Measurements from ENCODE around the gene CDK11A. TPM values are rescaled to one million over a fixed set of nuclear protein-coding genes. Genes with fewer than 3 reads are reported as not detected.
"Not testable (repeated sequence)": the region's sequence is repeated elsewhere in the genome, so short reads cannot be mapped to it uniquely, and the experiment has no call there.

The CDK11A gene
- polyA plus RNA-seq, 1 of the 3 experiments (the other 2 are of a cell fraction): 24.0 TPM

- Histone ChIP-seq H4K20me1 (ENCODE audit: insufficient read depth) (no peaks in the 10 kb centered on the region), H3K79me2 (ENCODE audit: insufficient read depth) (peaks cover 17% of the 10 kb centered on the region), H2AFZ (ENCODE audit: low read depth) (no peak overlapping the region), H3K4me3 (ENCODE audit: low read depth in 2 of 2, low read length in 1 of 2) (no peak overlapping the region), H3F3A (replicated peaks; ENCODE audit: insufficient read depth) (no peaks in the 10 kb centered on the region), H3K4me2 (no peak overlapping the region), H3K9me3 (no peaks in the 10 kb centered on the region), H3K27me3 (ENCODE audit: insufficient read depth) (no peaks in the 10 kb centered on the region), H3K36me3 (replicated peaks in 1 of 2; ENCODE audit: control insufficient read depth in 1 of 2, insufficient read depth in 2 of 2, low read length in 1 of 2) (peaks cover 26% of the 10 kb centered on the region in 2 experiments), H3K9me2 (no peaks in the 10 kb centered on the region), H3K27ac (ENCODE audit: low read depth in 2 of 2, low read length in 1 of 2) (no peak overlapping the region), H3K9ac (no peak overlapping the region), H3K4me1 (ENCODE audit: control insufficient read depth in 1 of 2, insufficient read depth in 2 of 2, low read depth in 1 of 2, low read length in 1 of 2) (no peaks in the 10 kb centered on the region)
- TF ChIP-seq, protein P1, sequence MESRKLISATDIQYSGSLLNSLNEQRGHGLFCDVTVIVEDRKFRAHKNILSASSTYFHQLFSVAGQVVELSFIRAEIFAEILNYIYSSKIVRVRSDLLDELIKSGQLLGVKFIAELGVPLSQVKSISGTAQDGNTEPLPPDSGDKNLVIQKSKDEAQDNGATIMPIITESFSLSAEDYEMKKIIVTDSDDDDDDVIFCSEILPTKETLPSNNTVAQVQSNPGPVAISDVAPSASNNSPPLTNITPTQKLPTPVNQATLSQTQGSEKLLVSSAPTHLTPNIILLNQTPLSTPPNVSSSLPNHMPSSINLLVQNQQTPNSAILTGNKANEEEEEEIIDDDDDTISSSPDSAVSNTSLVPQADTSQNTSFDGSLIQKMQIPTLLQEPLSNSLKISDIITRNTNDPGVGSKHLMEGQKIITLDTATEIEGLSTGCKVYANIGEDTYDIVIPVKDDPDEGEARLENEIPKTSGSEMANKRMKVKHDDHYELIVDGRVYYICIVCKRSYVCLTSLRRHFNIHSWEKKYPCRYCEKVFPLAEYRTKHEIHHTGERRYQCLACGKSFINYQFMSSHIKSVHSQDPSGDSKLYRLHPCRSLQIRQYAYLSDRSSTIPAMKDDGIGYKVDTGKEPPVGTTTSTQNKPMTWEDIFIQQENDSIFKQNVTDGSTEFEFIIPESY (IDR thresholded peaks at IDR 0.05; ENCODE audit: borderline replicate concordance, low read depth): no peak
- TF ChIP-seq MXI1 (IDR thresholded peaks at IDR 0.05; ENCODE audit: low read depth, low read length) (no peak), FOSL2 (IDR thresholded peaks at IDR 0.05; ENCODE audit: borderline replicate concordance, low read depth) (no peak), SIN3A (IDR thresholded peaks at IDR 0.05; ENCODE audit: borderline replicate concordance, low read depth, low read length) (no peak), JUND (IDR thresholded peaks at IDR 0.05) (no peak), PBX3 (IDR thresholded peaks at IDR 0.05) (no peak), USF2 (IDR thresholded peaks at IDR 0.05; ENCODE audit: borderline replicate concordance, low read depth, low read length) (no peak), POLR2AphosphoS5 (IDR thresholded peaks at IDR 0.05; ENCODE audit: low read depth, low read length) (no peak), MAX (IDR thresholded peaks at IDR 0.05; ENCODE audit: low read depth) (no peak), SMC3 (IDR thresholded peaks at IDR 0.05; ENCODE audit: low read depth, low read length) (no peak), RFX5 (IDR thresholded peaks at IDR 0.05; ENCODE audit: low read length) (no peak), TAF1 (IDR thresholded peaks at IDR 0.05; ENCODE audit: borderline replicate concordance, low read depth, low read length) (no peak), TCF12 (IDR thresholded peaks at IDR 0.05) (no peak), FOXJ3 (CRISPR knock-in tag; IDR thresholded peaks at IDR 0.05) (no peak), FOXM1 (IDR thresholded peaks at IDR 0.05; ENCODE audit: low read depth) (no peak), ELF1 (IDR thresholded peaks at IDR 0.05) (no peak), RAD21 (IDR thresholded peaks at IDR 0.05; ENCODE audit: low read length) (no peak), REST (IDR thresholded peaks at IDR 0.05; ENCODE audit: low read depth, low read length) (no peak), NRF1 (IDR thresholded peaks at IDR 0.05; ENCODE audit: low read depth, low read length) (no peak)
- TF ChIP-seq, protein P2, sequence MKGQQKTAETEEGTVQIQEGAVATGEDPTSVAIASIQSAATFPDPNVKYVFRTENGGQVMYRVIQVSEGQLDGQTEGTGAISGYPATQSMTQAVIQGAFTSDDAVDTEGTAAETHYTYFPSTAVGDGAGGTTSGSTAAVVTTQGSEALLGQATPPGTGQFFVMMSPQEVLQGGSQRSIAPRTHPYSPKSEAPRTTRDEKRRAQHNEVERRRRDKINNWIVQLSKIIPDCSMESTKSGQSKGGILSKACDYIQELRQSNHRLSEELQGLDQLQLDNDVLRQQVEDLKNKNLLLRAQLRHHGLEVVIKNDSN (IDR thresholded peaks at IDR 0.05; ENCODE audit: borderline replicate concordance, low read depth): no peak
- 87% methylated on average over 7 of the region's 7 CpGs for WGBS (ENCODE audit: low lambda C conversion rate)
- ChIA-PET CTCF (no interaction called here), POLR2A (no interaction called here)
- DNase-seq: no peak
These were observed 3.0 kb downstream of the CDK11A start for GRCh38 chr1:1721201-1721600.

DNA sequence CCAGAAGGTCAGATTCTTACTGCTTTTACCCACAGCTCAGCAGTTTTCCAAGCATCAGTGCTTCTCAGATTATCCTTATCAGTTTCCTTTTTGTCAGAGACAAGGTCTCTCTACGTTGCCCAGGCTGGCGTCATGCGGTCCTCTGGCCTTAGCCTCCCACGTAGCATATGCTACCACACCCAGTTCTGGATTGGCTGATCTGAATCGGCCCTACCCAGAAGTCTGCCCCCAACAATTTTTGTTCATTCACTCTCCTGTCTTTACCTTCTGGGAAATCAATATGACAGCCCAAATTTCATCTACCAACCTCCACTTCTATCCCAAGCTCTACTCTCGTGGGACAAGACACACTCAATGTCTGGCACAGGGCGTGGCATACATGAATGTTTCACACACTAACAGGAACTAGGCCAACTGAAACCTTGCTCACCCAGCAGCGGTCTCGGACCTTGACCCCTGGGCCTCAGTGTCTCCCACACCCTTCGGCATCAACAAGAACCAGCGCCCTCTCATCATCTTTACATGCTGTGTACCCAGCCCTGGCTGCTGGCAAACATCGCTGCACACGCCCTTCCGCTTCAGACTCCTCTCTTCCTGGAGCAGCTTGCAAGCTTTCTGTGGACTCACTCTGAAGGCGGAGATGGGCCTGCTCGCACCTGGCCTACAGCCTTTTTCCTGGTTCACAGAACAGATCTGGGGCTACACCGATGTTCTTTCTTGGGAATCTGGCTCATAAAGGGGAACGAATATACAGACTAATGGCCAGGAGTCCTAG, 8.9 kb downstream of the CDK11A start:
- H3K9me3 ChIP-seq, POLR2A ChIA-PET: not testable (repeated sequence)
- WGBS (ENCODE audit: low lambda C conversion rate): 95% methylated on average over 11 of the region's 18 CpGs

More for the DNA sequence above, 8.9 kb downstream of the CDK11A start:
- H3K36me3 ChIP-seq (replicated peaks in 1 of 2; ENCODE audit: control insufficient read depth in 1 of 2, insufficient read depth in 2 of 2, low read length in 1 of 2): peaks cover 14 to 27% of the 10 kb centered on the region in 2 experiments
- H2AFZ ChIP-seq (ENCODE audit: low read depth); DNase-seq; H3K9ac ChIP-seq; H3K4me1 ChIP-seq (ENCODE audit: control insufficient read depth in 1 of 2, insufficient read depth in 2 of 2, low read depth in 1 of 2, low read length in 1 of 2); H3K4me3 ChIP-seq (ENCODE audit: low read depth in 2 of 2, low read length in 1 of 2); H3K27ac ChIP-seq (ENCODE audit: low read depth in 2 of 2, low read length in 1 of 2); H3K79me2 ChIP-seq (ENCODE audit: insufficient read depth); CTCF ChIA-PET; H3F3A ChIP-seq (replicated peaks; ENCODE audit: insufficient read depth); H3K9me2 ChIP-seq; H4K20me1 ChIP-seq (ENCODE audit: insufficient read depth); H3K27me3 ChIP-seq (ENCODE audit: insufficient read depth); H3K4me2 ChIP-seq: not testable (repeated sequence)

Data from SK-N-SH (cell line).